Mesendoderm (in vitro differentiated cells): ENCODE data around the gene SKIL.
A peak's percentile ranks its signal among the peaks of the same experiment; 100 is the strongest.
"Not testable (repeated sequence)": the region's sequence is repeated elsewhere in the genome, so short reads cannot be mapped to it uniquely, and the experiment has no call there.

Source experiments
- DNase-seq: peaks from one replicate; pipeline ENCODE4 v3.0.0; 2013
- H2AK5ac ChIP-seq: 2 replicates; pipeline ENCODE4 v1.6.1; 2013; ENCODE audit warnings: low read length, inconsistent platforms
- H2BK120ac ChIP-seq: 2 replicates; pipeline ENCODE4 v1.6.1; 2013; ENCODE audit warnings: low read depth, mild to moderate bottlenecking, low read length, moderate library complexity, mixed read lengths
- H2BK15ac ChIP-seq: replicated peaks from 2 replicates; pipeline ENCODE4 v1.6.1; 2013; ENCODE audit warnings: low read depth, mild to moderate bottlenecking, moderate library complexity
- H2BK5ac ChIP-seq: 2 replicates; pipeline ENCODE4 v1.6.1; 2013; ENCODE audit warnings: low read length, inconsistent platforms
- H3K18ac ChIP-seq: 2 replicates; pipeline ENCODE4 v1.6.1; 2013; ENCODE audit warnings: mild to moderate bottlenecking, low read length, mixed read lengths
- H3K23ac ChIP-seq: one replicate; pipeline ENCODE4 v1.6.1; 2013; ENCODE audit warnings: low read length
- H3K27ac ChIP-seq: 2 replicates; pipeline ENCODE4 v1.5.1; 2013; ENCODE audit warnings: low read depth, mild to moderate bottlenecking, inconsistent platforms, low read length, moderate library complexity
- H3K27me3 ChIP-seq: 2 replicates; pipeline ENCODE4 v1.6.1; 2013; ENCODE audit warnings: low read length, control low read depth, mild to moderate bottlenecking, inconsistent platforms; ENCODE audit not compliant: insufficient read depth, poor library complexity
- H3K36me3 ChIP-seq: 2 replicates; pipeline ENCODE4 v1.6.1; 2013; ENCODE audit warnings: low read length, inconsistent platforms; ENCODE audit not compliant: control insufficient read depth, insufficient read depth
- H3K4ac ChIP-seq: one replicate; pipeline ENCODE4 v1.6.1; 2013; ENCODE audit warnings: low read depth, mild to moderate bottlenecking, low read length, moderate library complexity
- H3K4me1 ChIP-seq: 2 replicates; pipeline ENCODE4 v1.6.1; 2013; ENCODE audit warnings: low read depth, low read length, inconsistent platforms; ENCODE audit not compliant: control insufficient read depth
- H3K4me2 ChIP-seq: 2 replicates; pipeline ENCODE4 v1.6.1; 2013; ENCODE audit warnings: low read length
- H3K4me3 ChIP-seq: 2 replicates; pipeline ENCODE4 v1.5.1; 2013; ENCODE audit warnings: mild to moderate bottlenecking, low read length
- H3K56ac ChIP-seq: one replicate; pipeline ENCODE4 v1.6.1; 2013; ENCODE audit warnings: low read length
- H3K79me1 ChIP-seq: 2 replicates; pipeline ENCODE4 v1.6.1; 2013; ENCODE audit warnings: low read length, inconsistent platforms
- H3K79me2 ChIP-seq: 2 replicates; pipeline ENCODE4 v1.6.1; 2013; ENCODE audit warnings: mild to moderate bottlenecking, low read length; ENCODE audit not compliant: control insufficient read depth, insufficient read depth
- H3K9ac ChIP-seq: 2 replicates; pipeline ENCODE4 v1.6.1; 2013; ENCODE audit warnings: low read length, inconsistent platforms
- H4K5ac ChIP-seq: one replicate; pipeline ENCODE4 v1.6.1; 2013; ENCODE audit warnings: low read length
- H4K8ac ChIP-seq: one replicate; pipeline ENCODE4 v1.6.1; 2013; ENCODE audit warnings: low read depth, mild to moderate bottlenecking, control low read depth, low read length, moderate library complexity
- WGBS: extraction: QIAGEN DNeasy Blood & Tissue Kit; methylation state at CpG from one replicate; pipeline ENCODE4 v1.1.7; 2013; ENCODE audit warnings: low lambda C conversion rate, missing lambda C conversion rate; ENCODE audit not compliant: insufficient coverage; ENCODE audit errors: extremely low coverage; 5-methylcytosine and 5-hydroxymethylcytosine counted together

Gene SKIL

DNA sequence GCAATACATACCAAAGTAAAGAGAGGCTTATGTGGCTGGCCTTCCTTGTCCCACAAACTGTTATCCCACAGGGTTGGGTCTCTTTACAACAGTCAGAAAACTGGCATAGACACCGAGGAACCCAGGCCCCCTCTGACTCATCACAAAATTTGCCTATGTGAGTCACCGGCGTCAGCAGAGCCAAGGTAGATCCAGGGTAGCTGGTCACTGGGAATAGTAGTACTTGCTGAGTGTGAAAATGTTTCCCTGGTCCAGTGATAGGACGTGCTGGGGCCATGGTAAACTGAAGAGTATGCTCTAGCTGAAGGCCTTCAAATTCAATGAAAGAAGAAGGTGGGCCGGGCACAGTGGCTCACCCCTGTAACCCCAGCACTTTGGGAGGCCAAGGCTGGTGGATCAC lies 27.1 kb upstream of the SKIL start:
- DNase-seq: peak; percentile 76
- no peak overlapping the region for H2BK5ac ChIP-seq
- H3K4me2 ChIP-seq: no peak overlapping the region
- H3K4ac ChIP-seq: no peak overlapping the region
- no peak overlapping the region for H2AK5ac ChIP-seq
- no CpG with 5 or more reads among the region's 5 CpGs for WGBS
- no peak overlapping the region for H3K56ac ChIP-seq
- H4K8ac ChIP-seq: no peak overlapping the region
- no peak overlapping the region for H3K27ac ChIP-seq
- no peaks in the 10 kb centered on the region for H3K36me3 ChIP-seq
- H3K4me3 ChIP-seq: no peak overlapping the region
- no peak overlapping the region for H2BK15ac ChIP-seq
- H3K4me1 ChIP-seq: no peaks in the 10 kb centered on the region
- no peak overlapping the region for H2BK120ac ChIP-seq
- no peaks in the 10 kb centered on the region for H3K79me1 ChIP-seq
- H3K27me3 ChIP-seq: no peaks in the 10 kb centered on the region
- no peak overlapping the region for H3K9ac ChIP-seq
- no peak overlapping the region for H3K18ac ChIP-seq
- no peaks in the 10 kb centered on the region for H3K79me2 ChIP-seq
- no peak overlapping the region for H4K5ac ChIP-seq
- H3K23ac ChIP-seq: no peak overlapping the region

DNA sequence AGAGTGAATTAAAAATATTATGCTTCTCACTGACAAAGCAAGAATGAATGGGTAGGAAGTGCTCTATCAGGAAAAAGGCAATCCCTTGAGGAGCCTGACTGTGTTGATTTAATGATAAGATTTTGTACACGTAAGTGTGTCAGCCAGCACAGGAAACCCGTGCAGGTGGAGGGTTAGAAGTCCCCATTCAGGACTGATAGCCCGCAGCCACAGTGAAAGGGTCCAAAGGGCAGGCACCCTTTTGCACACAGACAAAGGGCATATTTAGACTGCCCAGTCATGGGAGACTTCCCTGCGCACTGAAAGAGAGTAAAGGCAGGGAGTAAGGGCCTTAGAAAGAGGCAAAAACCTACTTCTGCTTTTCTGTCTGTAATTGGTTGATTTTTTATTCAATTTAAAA lies 26.4 kb upstream of the SKIL start:
- H3K27ac ChIP-seq: no peak overlapping the region

DNA sequence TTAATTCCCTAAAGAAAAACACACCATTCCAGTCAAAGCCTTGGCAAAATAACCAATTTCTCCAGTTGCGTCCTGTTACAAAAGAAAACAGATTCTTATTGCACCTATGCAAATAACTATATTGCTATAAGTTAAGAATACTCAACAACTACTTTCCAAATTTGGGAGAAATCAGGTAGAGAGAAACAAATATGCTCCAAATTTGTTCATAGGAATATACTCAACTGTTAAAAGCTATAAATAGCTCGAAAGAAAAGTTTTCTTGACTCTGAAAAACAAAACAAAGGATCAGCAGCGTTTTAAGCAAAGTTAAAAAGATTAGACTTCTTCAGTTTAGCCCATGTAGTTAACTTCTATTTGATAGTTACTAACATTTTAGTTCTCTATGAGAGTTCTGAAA lies 20.1 kb upstream of the SKIL start:
- H3K56ac ChIP-seq: no peak overlapping the region
- DNase-seq: no peak
- H2BK15ac ChIP-seq: no peak overlapping the region
- no peak overlapping the region for H3K9ac ChIP-seq
- H3K4me2 ChIP-seq: no peak overlapping the region
- H3K79me2 ChIP-seq: no peaks in the 10 kb centered on the region
- WGBS: no CpG with 5 or more reads among the region's 3 CpGs
- H3K18ac ChIP-seq: no peak overlapping the region
- H3K23ac ChIP-seq: no peak overlapping the region
- no peak overlapping the region for H4K5ac ChIP-seq
- no peak overlapping the region for H3K27ac ChIP-seq
- no peaks in the 10 kb centered on the region for H3K4me1 ChIP-seq
- no peak overlapping the region for H3K4me3 ChIP-seq
- H3K79me1 ChIP-seq: no peaks in the 10 kb centered on the region
- no peak overlapping the region for H2BK120ac ChIP-seq
- no peak overlapping the region for H2AK5ac ChIP-seq
- no peak overlapping the region for H4K8ac ChIP-seq
- no peaks in the 10 kb centered on the region for H3K27me3 ChIP-seq
- H3K36me3 ChIP-seq: no peaks in the 10 kb centered on the region
- no peak overlapping the region for H2BK5ac ChIP-seq
- H3K4ac ChIP-seq: no peak overlapping the region

More for the DNA sequence above, 26.4 kb upstream of the SKIL start:
- no peak overlapping the region for H4K8ac ChIP-seq
- no peak overlapping the region for H3K56ac ChIP-seq
- no peak overlapping the region for H3K23ac ChIP-seq
- H2BK120ac ChIP-seq: no peak overlapping the region
- H2BK15ac ChIP-seq: no peak overlapping the region
- H3K4me2 ChIP-seq: no peak overlapping the region
- no peak overlapping the region for H3K4ac ChIP-seq
- no peak overlapping the region for H2AK5ac ChIP-seq
- no peaks in the 10 kb centered on the region for H3K27me3 ChIP-seq
- H4K5ac ChIP-seq: no peak overlapping the region
- no peak overlapping the region for H3K9ac ChIP-seq
- no peak overlapping the region for H3K4me3 ChIP-seq
- no CpG with 5 or more reads among the region's 4 CpGs for WGBS
- no peak for DNase-seq
- no peaks in the 10 kb centered on the region for H3K4me1 ChIP-seq
- H3K18ac ChIP-seq: no peak overlapping the region
- H3K36me3 ChIP-seq: no peaks in the 10 kb centered on the region
- no peak overlapping the region for H2BK5ac ChIP-seq
- H3K79me2 ChIP-seq: no peaks in the 10 kb centered on the region
- no peaks in the 10 kb centered on the region for H3K79me1 ChIP-seq

DNA sequence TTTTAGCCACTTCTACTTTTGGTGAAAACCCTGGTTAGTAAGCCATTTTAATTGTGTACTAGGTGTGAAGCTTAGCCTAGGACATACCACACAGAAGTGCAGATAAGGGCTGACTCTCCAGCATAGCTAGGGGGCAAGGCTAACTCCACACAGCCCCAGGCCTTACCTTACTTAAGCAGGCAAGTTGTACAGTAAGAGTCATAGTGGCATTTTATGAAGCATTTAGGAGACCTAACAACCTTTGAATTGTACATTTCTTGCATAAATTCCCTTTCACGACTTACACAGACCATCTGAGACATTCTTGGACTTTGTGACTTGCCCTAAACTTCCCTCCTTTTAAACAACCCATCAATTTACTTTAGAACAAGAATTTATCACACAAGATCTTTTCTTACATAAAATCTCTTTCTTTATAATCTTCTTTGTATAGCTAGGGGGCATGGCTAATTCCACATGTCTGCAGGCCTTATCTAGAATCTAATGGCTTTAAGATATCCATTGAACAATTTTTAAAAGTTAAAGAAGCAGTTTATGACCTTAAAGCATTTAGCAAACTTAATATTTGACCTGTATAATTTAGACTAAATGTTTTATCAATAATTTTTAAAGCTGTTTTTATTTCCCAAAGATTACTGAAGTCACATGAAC lies 18.7 kb upstream of the SKIL start:
- Histone ChIP-seq H3K56ac (no peak overlapping the region), H3K27me3 (no peaks in the 10 kb centered on the region), H2AK5ac (no peak overlapping the region), H4K8ac (no peak overlapping the region), H3K4me1 (no peaks in the 10 kb centered on the region), H3K4me2 (no peak overlapping the region), H3K79me1 (no peaks in the 10 kb centered on the region), H3K23ac (no peak overlapping the region), H3K27ac (no peak overlapping the region), H2BK15ac (no peak overlapping the region), H4K5ac (no peak overlapping the region), H2BK120ac (no peak overlapping the region), H3K9ac (no peak overlapping the region), H3K79me2 (no peaks in the 10 kb centered on the region), H2BK5ac (no peak overlapping the region), H3K4ac (no peak overlapping the region), H3K4me3 (peak overlapping the region; percentile 18), H3K36me3 (no peaks in the 10 kb centered on the region), H3K18ac (no peak overlapping the region)
- no CpG with 5 or more reads among the region's 1 CpG for WGBS
- DNase-seq: peak; percentile 49

DNA sequence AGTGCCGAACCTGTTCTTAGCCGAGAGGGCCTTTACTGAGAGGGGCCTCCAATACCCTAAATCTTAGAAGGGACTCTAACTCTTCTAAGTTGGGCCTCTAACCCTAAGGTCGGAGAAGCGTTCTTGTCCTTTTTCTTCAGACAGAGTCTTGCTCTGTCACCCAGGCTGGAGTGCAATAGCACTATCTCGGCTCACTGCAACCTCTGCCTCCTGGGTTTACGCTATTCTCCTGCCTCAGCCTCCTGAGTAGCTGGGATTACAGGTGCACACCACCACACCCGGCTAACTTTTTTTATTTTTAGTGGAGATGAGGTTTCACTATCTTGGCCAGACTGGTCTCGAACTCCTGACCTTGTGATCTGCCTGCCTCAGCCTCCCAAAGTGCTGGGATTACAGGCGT lies 15.2 kb upstream of the SKIL start:
- H4K8ac ChIP-seq, H4K5ac ChIP-seq, H2AK5ac ChIP-seq, H3K27ac ChIP-seq, H3K56ac ChIP-seq, H3K23ac ChIP-seq, H3K9ac ChIP-seq, H3K4ac ChIP-seq, H3K27me3 ChIP-seq, H3K79me2 ChIP-seq, H2BK5ac ChIP-seq, H3K4me1 ChIP-seq, H3K36me3 ChIP-seq, H3K18ac ChIP-seq, H3K4me3 ChIP-seq, H3K4me2 ChIP-seq, H2BK15ac ChIP-seq, H2BK120ac ChIP-seq, DNase-seq, H3K79me1 ChIP-seq: not testable (repeated sequence)
- no CpG with 5 or more reads among the region's 9 CpGs for WGBS

DNA sequence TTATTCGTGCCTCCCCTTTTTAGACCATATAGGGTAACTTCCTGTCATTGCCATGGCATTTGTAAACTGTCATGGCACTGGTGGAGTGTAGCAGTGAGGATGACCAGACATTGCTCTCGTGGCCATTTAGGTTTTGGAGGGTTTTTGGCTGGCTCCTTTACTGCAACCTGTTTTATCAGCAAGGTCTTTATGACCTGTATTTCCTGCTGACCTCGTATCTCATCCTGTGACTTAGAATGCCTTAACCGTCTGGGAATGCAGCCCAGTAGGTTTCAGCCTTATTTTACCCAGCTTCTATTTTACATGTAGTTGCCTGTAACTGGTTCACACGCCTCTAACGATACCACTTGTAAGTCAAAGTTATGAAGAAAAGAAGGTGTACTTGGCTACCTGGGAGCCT lies 13.7 kb upstream of the SKIL start:
- H3K79me1 ChIP-seq, H3K4me1 ChIP-seq, H2BK15ac ChIP-seq, H2BK120ac ChIP-seq, H3K4me3 ChIP-seq, H3K4ac ChIP-seq, H3K36me3 ChIP-seq, H3K18ac ChIP-seq, H3K23ac ChIP-seq, H3K79me2 ChIP-seq, H3K56ac ChIP-seq, H2BK5ac ChIP-seq, H3K27me3 ChIP-seq, H3K27ac ChIP-seq, H3K9ac ChIP-seq, H2AK5ac ChIP-seq, H4K5ac ChIP-seq, H3K4me2 ChIP-seq, H4K8ac ChIP-seq: not testable (repeated sequence)
- no CpG with 5 or more reads among the region's 6 CpGs for WGBS
- peak; percentile 84 for DNase-seq
